Esophagus squamous epithelium (tissue), 4 donors: Measurements from ENCODE around the gene KRT84.

Source experiments
- POLR2A ChIP-seq, 4 donors: fragments of 450-650 bp; IDR thresholded peaks; one replicate each; pipeline ENCODE4 v1.6.1; 2017; ENCODE audit warnings: antibody characterized with exemption in 4 of 4, mild to moderate bottlenecking in 4 of 4, moderate library complexity in 3 of 4
- TF ChIP-seq, protein P1 (sequence below), 6 experiments: fragments of 450-650 bp in 4 of 6; fragments of 200-600 bp in 2 of 6; sonication (generic) in 2 of 6; IDR thresholded peaks; one replicate each; pipeline ENCODE4 v1.5.1; 2016 to 2019; ENCODE audit warnings: antibody characterized with exemption in 6 of 6, mild to moderate bottlenecking in 4 of 6, moderate library complexity in 4 of 6

DNA sequence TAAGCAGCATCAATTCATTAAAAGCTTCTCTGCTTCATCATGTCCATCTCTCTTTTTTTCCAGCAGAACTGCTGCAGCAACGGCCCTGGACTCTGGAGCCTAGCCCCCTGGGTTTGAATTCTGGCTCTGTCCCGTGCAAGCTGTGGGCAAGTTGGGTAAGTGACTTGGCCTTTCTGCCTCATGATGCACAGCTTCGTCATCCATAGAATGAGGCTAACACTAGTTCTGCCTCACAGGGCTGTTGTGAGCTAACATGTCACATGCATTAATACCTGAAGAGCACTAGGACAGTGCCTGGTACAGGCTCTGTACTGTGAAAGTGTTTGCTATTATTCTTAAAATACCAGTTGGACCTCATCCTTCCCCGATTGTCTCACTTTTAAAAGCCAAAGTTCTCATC is 16.5 kb upstream of the KRT84 start:
- no peak for TF ChIP-seq POLR2A (IDR thresholded peaks at IDR 0.05)
- TF ChIP-seq, protein P1, sequence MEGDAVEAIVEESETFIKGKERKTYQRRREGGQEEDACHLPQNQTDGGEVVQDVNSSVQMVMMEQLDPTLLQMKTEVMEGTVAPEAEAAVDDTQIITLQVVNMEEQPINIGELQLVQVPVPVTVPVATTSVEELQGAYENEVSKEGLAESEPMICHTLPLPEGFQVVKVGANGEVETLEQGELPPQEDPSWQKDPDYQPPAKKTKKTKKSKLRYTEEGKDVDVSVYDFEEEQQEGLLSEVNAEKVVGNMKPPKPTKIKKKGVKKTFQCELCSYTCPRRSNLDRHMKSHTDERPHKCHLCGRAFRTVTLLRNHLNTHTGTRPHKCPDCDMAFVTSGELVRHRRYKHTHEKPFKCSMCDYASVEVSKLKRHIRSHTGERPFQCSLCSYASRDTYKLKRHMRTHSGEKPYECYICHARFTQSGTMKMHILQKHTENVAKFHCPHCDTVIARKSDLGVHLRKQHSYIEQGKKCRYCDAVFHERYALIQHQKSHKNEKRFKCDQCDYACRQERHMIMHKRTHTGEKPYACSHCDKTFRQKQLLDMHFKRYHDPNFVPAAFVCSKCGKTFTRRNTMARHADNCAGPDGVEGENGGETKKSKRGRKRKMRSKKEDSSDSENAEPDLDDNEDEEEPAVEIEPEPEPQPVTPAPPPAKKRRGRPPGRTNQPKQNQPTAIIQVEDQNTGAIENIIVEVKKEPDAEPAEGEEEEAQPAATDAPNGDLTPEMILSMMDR (IDR thresholded peaks at IDR 0.05): no peak
